Measurements from ENCODE around the gene GPR85. TPM values are rescaled to one million over a fixed set of nuclear protein-coding genes. Genes with fewer than 3 reads are reported as not detected.
"Not testable (repeated sequence)": the region's sequence is repeated elsewhere in the genome, so short reads cannot be mapped to it uniquely, and the experiment has no call there.

The GPR85 gene
- total RNA-seq, 1 donor from 2014 or later = 0.36 TPM

DNA sequence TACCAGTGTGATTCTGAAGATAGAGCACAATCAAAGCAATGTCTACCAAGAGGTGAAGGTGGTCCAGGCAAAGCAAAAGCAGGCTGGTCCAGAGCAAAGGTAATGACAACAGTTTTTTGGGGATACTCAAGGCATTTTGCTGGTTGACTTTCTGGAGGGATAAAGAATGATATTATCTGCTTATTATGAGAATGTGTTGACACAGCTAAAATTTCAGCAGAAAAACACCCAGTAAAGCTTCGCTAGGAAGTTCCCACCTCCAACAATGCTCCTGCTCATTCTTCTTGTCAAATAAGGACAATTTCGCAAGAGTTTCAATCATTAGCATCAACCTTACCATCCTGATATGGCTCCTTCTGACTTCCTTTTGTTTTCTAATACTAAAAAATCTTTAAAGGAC lies 24.1 kb downstream of the GPR85 start:
- no peak overlapping the region for H3K27ac Mint-ChIP-seq
- no peaks in the 10 kb centered on the region for H3K36me3 Mint-ChIP-seq (ENCODE audit: insufficient read depth)
- no peak for DNase-seq (ENCODE audit: low spot score, unreplicated experiment)
- H3K9me3 Mint-ChIP-seq (ENCODE audit: low read depth) = no peaks in the 10 kb centered on the region
- H3K4me3 Mint-ChIP-seq (ENCODE audit: low read depth) = no peak overlapping the region
- TF ChIP-seq, protein P1, sequence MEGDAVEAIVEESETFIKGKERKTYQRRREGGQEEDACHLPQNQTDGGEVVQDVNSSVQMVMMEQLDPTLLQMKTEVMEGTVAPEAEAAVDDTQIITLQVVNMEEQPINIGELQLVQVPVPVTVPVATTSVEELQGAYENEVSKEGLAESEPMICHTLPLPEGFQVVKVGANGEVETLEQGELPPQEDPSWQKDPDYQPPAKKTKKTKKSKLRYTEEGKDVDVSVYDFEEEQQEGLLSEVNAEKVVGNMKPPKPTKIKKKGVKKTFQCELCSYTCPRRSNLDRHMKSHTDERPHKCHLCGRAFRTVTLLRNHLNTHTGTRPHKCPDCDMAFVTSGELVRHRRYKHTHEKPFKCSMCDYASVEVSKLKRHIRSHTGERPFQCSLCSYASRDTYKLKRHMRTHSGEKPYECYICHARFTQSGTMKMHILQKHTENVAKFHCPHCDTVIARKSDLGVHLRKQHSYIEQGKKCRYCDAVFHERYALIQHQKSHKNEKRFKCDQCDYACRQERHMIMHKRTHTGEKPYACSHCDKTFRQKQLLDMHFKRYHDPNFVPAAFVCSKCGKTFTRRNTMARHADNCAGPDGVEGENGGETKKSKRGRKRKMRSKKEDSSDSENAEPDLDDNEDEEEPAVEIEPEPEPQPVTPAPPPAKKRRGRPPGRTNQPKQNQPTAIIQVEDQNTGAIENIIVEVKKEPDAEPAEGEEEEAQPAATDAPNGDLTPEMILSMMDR (IDR thresholded peaks at IDR 0.05; ENCODE audit: unreplicated experiment) = no peak
- peaks cover 3% of the 10 kb centered on the region for H3K27me3 Mint-ChIP-seq
- no peaks in the 10 kb centered on the region for H3K4me1 Mint-ChIP-seq (ENCODE audit: low read depth)

DNA sequence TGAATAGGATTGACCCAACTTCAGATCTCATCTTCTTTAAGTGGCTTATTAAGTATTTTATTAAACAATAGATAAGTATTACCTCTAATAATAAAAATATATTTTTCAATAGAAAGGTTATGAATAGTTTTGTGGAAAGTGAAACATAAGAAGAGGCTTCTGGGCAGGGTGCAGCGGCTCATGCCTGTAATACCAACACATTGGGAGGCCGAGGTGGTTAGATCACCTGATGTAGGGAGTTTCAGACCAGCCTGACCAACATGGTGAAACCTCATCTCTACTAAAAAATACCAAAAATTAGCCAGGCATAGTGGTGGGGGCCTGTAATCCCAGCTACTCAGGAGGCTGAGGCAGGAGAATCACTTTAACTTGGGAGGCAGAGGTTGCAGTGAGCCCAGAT lies 26.5 kb downstream of the GPR85 start:
- Mint-ChIP-seq H3K9me3 (ENCODE audit: low read depth) (no peaks in the 10 kb centered on the region), H3K36me3 (ENCODE audit: insufficient read depth) (no peaks in the 10 kb centered on the region), H3K27ac (no peak overlapping the region), H3K4me1 (ENCODE audit: low read depth) (no peaks in the 10 kb centered on the region), H3K4me3 (ENCODE audit: low read depth) (no peak overlapping the region), H3K27me3 (peaks cover 7% of the 10 kb centered on the region)
- DNase-seq (ENCODE audit: low spot score, unreplicated experiment) = no peak
- TF ChIP-seq, protein P1 (IDR thresholded peaks at IDR 0.05; ENCODE audit: unreplicated experiment) = no peak

DNA sequence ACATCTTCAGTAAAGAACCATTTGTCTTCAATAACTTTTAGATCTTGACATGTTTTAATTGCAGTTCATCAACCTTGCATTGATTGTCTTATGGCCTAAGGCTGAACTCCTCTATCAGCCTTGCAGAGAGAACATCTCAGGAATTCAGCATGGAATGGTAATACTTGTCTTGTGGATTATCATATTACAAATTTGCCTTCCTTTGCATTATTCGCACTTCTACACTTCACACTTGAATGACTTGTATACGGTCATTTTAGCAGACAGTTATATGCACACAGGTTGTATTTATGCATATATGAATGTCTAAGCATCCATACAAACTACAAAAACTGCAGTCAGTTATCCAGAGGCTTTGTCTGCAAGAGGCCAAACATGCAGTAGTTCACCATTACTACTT lies 31.7 kb downstream of the GPR85 start:
- TF ChIP-seq, protein P1 (IDR thresholded peaks at IDR 0.05; ENCODE audit: unreplicated experiment) = no peak
- Mint-ChIP-seq H3K9me3 (ENCODE audit: low read depth) (peaks cover 12% of the 10 kb centered on the region), H3K27me3 (peaks cover 4% of the 10 kb centered on the region), H3K36me3 (ENCODE audit: insufficient read depth) (no peaks in the 10 kb centered on the region), H3K4me1 (ENCODE audit: low read depth) (no peaks in the 10 kb centered on the region), H3K27ac (no peak overlapping the region), H3K4me3 (ENCODE audit: low read depth) (no peak overlapping the region)
- DNase-seq (ENCODE audit: low spot score, unreplicated experiment) = no peak

DNA sequence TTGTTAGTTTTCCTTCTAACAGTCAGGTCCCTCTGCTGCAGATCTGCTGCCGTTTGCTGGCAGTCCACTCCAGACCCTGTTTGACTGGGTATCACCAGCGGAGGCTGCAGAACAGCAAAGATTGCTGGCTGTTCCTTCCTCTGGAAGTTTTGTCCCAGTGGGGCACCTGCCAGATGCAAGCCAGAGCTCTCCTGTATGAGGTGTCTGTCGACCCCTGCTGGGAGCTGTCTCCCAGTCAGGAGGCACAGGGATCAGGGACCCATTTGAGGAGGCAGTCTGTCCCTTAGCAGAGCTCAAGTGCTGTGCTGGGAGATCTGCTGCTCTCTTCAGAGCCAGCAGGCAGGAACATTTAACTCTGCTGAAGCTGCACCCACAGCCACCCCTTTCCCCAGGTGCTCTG lies 32.4 kb downstream of the GPR85 start:
- H3K27ac Mint-ChIP-seq; H3K4me1 Mint-ChIP-seq (ENCODE audit: low read depth); H3K27me3 Mint-ChIP-seq; H3K36me3 Mint-ChIP-seq (ENCODE audit: insufficient read depth); DNase-seq (ENCODE audit: low spot score, unreplicated experiment); H3K4me3 Mint-ChIP-seq (ENCODE audit: low read depth): not testable (repeated sequence)
- peaks cover 12% of the 10 kb centered on the region for H3K9me3 Mint-ChIP-seq (ENCODE audit: low read depth)

DNA sequence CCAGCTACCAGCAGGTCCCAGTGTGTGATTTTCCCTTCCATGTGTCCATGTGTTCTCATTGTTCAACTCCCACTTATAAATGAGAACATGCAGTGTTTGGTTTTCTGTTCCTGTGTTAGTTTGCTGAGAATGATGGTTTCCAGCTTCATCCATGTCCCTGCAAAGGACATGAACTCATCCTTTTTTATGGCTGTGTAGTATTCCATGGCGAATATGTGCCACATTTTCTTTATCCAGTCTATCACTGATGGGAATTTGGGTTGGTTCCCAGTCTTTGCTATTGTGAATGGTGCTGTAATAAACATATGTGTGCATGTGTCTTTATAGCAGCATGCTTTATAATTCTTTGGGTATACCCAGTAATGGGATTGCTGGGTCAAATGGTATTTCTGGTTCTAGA lies 37.4 kb downstream of the GPR85 start:
- H3K9me3 Mint-ChIP-seq (ENCODE audit: low read depth) = peaks cover 12% of the 10 kb centered on the region
- not testable (repeated sequence) for H3K27ac Mint-ChIP-seq; H3K4me3 Mint-ChIP-seq (ENCODE audit: low read depth); H3K36me3 Mint-ChIP-seq (ENCODE audit: insufficient read depth); H3K4me1 Mint-ChIP-seq (ENCODE audit: low read depth); DNase-seq (ENCODE audit: low spot score, unreplicated experiment); H3K27me3 Mint-ChIP-seq

DNA sequence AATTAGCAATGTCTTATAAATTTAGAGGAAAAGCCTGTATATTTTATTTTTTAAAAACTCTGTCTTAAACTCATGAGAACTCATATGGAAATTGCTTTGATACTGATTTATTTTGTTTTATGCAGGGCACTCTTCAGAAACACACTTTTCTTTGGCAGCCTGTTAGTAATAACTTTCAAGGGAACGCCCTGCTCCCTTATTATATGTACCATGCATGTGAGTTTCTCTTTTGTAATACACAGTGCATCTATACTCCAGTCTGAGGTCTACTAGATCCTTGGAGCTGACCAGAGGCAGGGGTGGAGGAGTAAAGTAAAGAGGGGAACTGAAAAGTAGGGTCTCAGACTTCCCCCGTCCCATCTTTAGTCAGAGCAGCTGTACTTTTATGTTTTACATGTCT lies 40.2 kb downstream of the GPR85 start:
- Mint-ChIP-seq H3K36me3 (ENCODE audit: insufficient read depth) (no peaks in the 10 kb centered on the region), H3K27ac (no peak overlapping the region), H3K9me3 (ENCODE audit: low read depth) (peaks cover 3% of the 10 kb centered on the region), H3K4me3 (ENCODE audit: low read depth) (no peak overlapping the region), H3K4me1 (ENCODE audit: low read depth) (no peaks in the 10 kb centered on the region), H3K27me3 (no peaks in the 10 kb centered on the region)
- TF ChIP-seq, protein P1 (IDR thresholded peaks at IDR 0.05; ENCODE audit: unreplicated experiment) = no peak
- no peak for DNase-seq (ENCODE audit: low spot score, unreplicated experiment)

Measured in progenitor cell of endocrine pancreas (in vitro differentiated cells).